HEK293 (cell line): ENCODE measurements around the gene BCL2L1.

Source experiments
- BCL6B ChIP-seq: fragments of 450-650 bp; formaldehyde crosslinking; IDR thresholded peaks from 2 replicates; pipeline ENCODE4 v1.5.1; 2017; ENCODE audit warnings: missing biosample characterization, missing genetic modification characterization
- ZNF248 ChIP-seq: fragments of 450-650 bp; formaldehyde crosslinking; IDR thresholded peaks from 2 replicates; pipeline ENCODE4 v1.5.1; 2017; ENCODE audit warnings: missing biosample characterization, missing genetic modification characterization
- ZNF558 ChIP-seq: fragments of 450-650 bp; formaldehyde crosslinking; IDR thresholded peaks from 2 replicates; pipeline ENCODE4 v1.5.1; 2016; ENCODE audit warnings: missing biosample characterization, missing genetic modification characterization
- TF ChIP-seq, protein P1 (sequence below): fragments of 450-650 bp; formaldehyde crosslinking; IDR thresholded peaks from 2 replicates; pipeline ENCODE4 v1.5.1; 2016; ENCODE audit warnings: missing biosample characterization, missing genetic modification characterization
- TF ChIP-seq, protein P2 (sequence below): fragments of 450-650 bp; formaldehyde crosslinking; IDR thresholded peaks from 2 replicates; pipeline ENCODE4 v1.5.1; 2016; ENCODE audit warnings: missing biosample characterization, missing genetic modification characterization

DNA sequence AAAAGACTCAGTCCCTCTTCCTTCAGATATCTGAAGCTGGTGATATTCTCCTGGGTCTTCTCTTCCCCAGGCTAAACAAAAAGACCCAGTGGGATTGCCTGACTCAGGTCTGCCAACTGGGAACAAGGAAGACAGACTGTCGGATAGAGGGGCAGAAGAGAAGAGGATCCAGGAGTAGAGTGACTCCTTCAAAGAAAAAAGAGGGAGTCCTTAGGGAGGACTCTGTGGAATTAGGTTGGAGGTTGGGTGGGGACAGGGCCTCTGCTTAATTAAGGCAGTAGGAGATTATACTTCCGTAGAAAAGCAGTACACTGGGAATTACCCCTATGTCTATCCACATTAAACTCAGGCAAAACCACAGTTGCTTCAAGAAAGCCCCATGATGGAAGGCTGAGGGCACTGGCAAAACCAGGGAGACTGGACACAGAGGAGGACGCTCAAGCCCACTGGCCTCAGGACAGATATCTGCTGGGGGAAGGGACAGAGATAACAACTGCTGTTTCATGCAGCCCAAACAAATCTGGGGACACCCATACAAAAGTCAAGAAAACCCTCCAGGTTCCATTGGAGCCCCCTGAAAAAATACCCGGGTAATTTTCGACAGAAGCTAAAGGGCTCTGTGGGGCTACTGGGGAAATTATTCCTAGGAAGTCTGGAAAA lies 5.7 kb downstream of the BCL2L1 start:
- TF ChIP-seq, protein P1, sequence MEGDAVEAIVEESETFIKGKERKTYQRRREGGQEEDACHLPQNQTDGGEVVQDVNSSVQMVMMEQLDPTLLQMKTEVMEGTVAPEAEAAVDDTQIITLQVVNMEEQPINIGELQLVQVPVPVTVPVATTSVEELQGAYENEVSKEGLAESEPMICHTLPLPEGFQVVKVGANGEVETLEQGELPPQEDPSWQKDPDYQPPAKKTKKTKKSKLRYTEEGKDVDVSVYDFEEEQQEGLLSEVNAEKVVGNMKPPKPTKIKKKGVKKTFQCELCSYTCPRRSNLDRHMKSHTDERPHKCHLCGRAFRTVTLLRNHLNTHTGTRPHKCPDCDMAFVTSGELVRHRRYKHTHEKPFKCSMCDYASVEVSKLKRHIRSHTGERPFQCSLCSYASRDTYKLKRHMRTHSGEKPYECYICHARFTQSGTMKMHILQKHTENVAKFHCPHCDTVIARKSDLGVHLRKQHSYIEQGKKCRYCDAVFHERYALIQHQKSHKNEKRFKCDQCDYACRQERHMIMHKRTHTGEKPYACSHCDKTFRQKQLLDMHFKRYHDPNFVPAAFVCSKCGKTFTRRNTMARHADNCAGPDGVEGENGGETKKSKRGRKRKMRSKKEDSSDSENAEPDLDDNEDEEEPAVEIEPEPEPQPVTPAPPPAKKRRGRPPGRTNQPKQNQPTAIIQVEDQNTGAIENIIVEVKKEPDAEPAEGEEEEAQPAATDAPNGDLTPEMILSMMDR (tag by site-specific recombination), result no peak
- TF ChIP-seq ZNF558 (tag by site-specific recombination), result no peak
- TF ChIP-seq, protein P2, sequence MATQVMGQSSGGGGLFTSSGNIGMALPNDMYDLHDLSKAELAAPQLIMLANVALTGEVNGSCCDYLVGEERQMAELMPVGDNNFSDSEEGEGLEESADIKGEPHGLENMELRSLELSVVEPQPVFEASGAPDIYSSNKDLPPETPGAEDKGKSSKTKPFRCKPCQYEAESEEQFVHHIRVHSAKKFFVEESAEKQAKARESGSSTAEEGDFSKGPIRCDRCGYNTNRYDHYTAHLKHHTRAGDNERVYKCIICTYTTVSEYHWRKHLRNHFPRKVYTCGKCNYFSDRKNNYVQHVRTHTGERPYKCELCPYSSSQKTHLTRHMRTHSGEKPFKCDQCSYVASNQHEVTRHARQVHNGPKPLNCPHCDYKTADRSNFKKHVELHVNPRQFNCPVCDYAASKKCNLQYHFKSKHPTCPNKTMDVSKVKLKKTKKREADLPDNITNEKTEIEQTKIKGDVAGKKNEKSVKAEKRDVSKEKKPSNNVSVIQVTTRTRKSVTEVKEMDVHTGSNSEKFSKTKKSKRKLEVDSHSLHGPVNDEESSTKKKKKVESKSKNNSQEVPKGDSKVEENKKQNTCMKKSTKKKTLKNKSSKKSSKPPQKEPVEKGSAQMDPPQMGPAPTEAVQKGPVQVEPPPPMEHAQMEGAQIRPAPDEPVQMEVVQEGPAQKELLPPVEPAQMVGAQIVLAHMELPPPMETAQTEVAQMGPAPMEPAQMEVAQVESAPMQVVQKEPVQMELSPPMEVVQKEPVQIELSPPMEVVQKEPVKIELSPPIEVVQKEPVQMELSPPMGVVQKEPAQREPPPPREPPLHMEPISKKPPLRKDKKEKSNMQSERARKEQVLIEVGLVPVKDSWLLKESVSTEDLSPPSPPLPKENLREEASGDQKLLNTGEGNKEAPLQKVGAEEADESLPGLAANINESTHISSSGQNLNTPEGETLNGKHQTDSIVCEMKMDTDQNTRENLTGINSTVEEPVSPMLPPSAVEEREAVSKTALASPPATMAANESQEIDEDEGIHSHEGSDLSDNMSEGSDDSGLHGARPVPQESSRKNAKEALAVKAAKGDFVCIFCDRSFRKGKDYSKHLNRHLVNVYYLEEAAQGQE (tag by site-specific recombination), result no peak
- TF ChIP-seq ZNF248 (tag by site-specific recombination), result no peak
- TF ChIP-seq BCL6B (tag by site-specific recombination), result no peak
